HepG2 (cell line): ENCODE results near the gene SYMPK. TPM values are rescaled to one million over a fixed set of nuclear protein-coding genes. Genes with fewer than 3 reads are reported as not detected.

ENCODE experiments used
- DRAP1 ChIP-seq: IDR thresholded peaks from 2 replicates; pipeline ENCODE4 v1.6.1; 2016; ENCODE audit warnings: missing genetic modification reagents, missing compliant biosample characterization
- EZH2 ChIP-seq: conservative IDR thresholded peaks from 2 replicates; pipeline ENCODE4 v1.6.1; 2012; ENCODE audit warnings: mild to moderate bottlenecking, low read depth, low read length, moderate library complexity
- GTF3A ChIP-seq: sonication (generic); formaldehyde crosslinking; conservative IDR thresholded peaks from 2 replicates; pipeline ENCODE4 v1.4.0; 2020; ENCODE audit warnings: mild to moderate bottlenecking, missing genetic modification reagents
- HMGXB4 ChIP-seq, 2 experiments: sonication (generic) in 1 of 2; formaldehyde crosslinking in 1 of 2; IDR thresholded peaks; 2 replicates each; pipeline versions ENCODE4 v1.4.0 to v1.6.1; 2018 to 2020; ENCODE audit warnings: missing genetic modification reagents in 2 of 2, borderline replicate concordance in 1 of 2, low read depth in 1 of 2, mild to moderate bottlenecking in 1 of 2, missing biosample characterization in 1 of 2
- HNRNPUL1 ChIP-seq: fragments of 200-400 bp; formaldehyde crosslinking; IDR thresholded peaks from 2 replicates; pipeline ENCODE4 v1.6.1; 2017; ENCODE audit warnings: low read depth, mild to moderate bottlenecking, low read length, moderate library complexity
- KDM2A ChIP-seq: sonication (generic); formaldehyde crosslinking; IDR thresholded peaks from 2 replicates; pipeline ENCODE4 v1.4.0; 2020; ENCODE audit warnings: low read depth, missing genetic modification reagents, borderline replicate concordance
- LCORL ChIP-seq, 2 experiments: fragments of 450-650 bp in 1 of 2; sonication (generic) in 1 of 2; formaldehyde crosslinking in 1 of 2; IDR thresholded peaks; 2 replicates each; pipeline versions ENCODE4 v1.5.0 to v1.6.1; 2017 to 2020; ENCODE audit warnings: antibody characterized with exemption in 1 of 2, missing genetic modification reagents in 1 of 2
- MED8 ChIP-seq: sonication (generic); formaldehyde crosslinking; IDR thresholded peaks from 2 replicates; pipeline ENCODE4 v1.8.1; 2023; ENCODE audit warnings: mild to moderate bottlenecking, missing genetic modification reagents; ENCODE audit not compliant: insufficient replicate concordance
- POGK ChIP-seq: sonication (generic); formaldehyde crosslinking; conservative IDR thresholded peaks from 2 replicates; pipeline ENCODE4 v1.8.0; 2022; ENCODE audit warnings: mild to moderate bottlenecking, moderate library complexity, missing genetic modification reagents
- POLR2A ChIP-seq, 2 experiments: IDR thresholded peaks; 2 replicates each; pipeline ENCODE4 v1.6.1; 2011; ENCODE audit warnings: low read depth in 2 of 2, low read length in 2 of 2, mild to moderate bottlenecking in 1 of 2, moderate library complexity in 1 of 2; ENCODE audit not compliant: insufficient read depth in 1 of 2
- PPARG ChIP-seq: conservative IDR thresholded peaks from 2 replicates; pipeline ENCODE4 v1.6.1; 2016; ENCODE audit warnings: missing biosample characterization, missing genetic modification reagents
- TGIF2 ChIP-seq: IDR thresholded peaks from 2 replicates; pipeline ENCODE4 v1.6.1; 2016; ENCODE audit warnings: control low read depth, missing compliant biosample characterization
- ZNF333 ChIP-seq: sonication (generic); formaldehyde crosslinking; IDR thresholded peaks from 2 replicates; pipeline ENCODE4 v1.4.0; 2020; ENCODE audit warnings: mild to moderate bottlenecking, missing genetic modification reagents, borderline replicate concordance
- ZNF362 ChIP-seq: sonication (generic); formaldehyde crosslinking; IDR thresholded peaks from 2 replicates; pipeline ENCODE4 v1.4.0; 2020; ENCODE audit warnings: missing genetic modification reagents, mild to moderate bottlenecking, borderline replicate concordance
- ZNF644 ChIP-seq: IDR thresholded peaks from 2 replicates; pipeline ENCODE4 v1.6.1; 2016; ENCODE audit warnings: low read depth
- ZNF678 ChIP-seq: sonication (generic); formaldehyde crosslinking; IDR thresholded peaks from 2 replicates; pipeline ENCODE4 v1.4.0; 2020; ENCODE audit warnings: mild to moderate bottlenecking, missing genetic modification reagents
- polyA plus RNA-seq, 8 experiments: library from polyadenylated mRNA; depleted of rRNA in 3 of 8; stranded (reverse) in 7 of 8; unstranded in 1 of 8; fragments of >200 nt; fragmentation: Illumina TruSeq in 4 of 8; extraction: Trizol in 4 of 8; gene quantifications; 2 replicates each; pipeline versions ENCODE4 v1.2.1 to v1.2.3, GENCODE V29; 2011 to 2016; ENCODE audit warnings: low read depth in 4 of 8, missing spikeins in 1 of 8, mixed read lengths in 1 of 8; ENCODE audit not compliant: insufficient read depth in 1 of 8
- total RNA-seq, 5 experiments: library from RNA; depleted of rRNA; stranded (reverse); fragments of >200 nt; fragmentation: Illumina TruSeq; extraction: Trizol; gene quantifications; 2 replicates each; pipeline ENCODE4 v1.2.3, GENCODE V29; 2016; ENCODE audit warnings: low read depth in 1 of 5
- TF ChIP-seq, protein P1 (sequence below): sonication (generic); formaldehyde crosslinking; IDR thresholded peaks from 2 replicates; pipeline ENCODE4 v1.4.0; 2020; ENCODE audit warnings: mild to moderate bottlenecking, missing genetic modification reagents
- TF ChIP-seq, protein P2 (sequence below): sonication (generic); formaldehyde crosslinking; IDR thresholded peaks from 2 replicates; pipeline ENCODE4 v1.5.1; 2020; ENCODE audit warnings: missing genetic modification reagents, mild to moderate bottlenecking, borderline replicate concordance

SYMPK gene
- total and polyA plus RNA-seq, 2 of the 13 experiments (the other 11 are each of a cell fraction or from before 2014, with no cell fraction given): 21.9 to 55.7 TPM

DNA sequence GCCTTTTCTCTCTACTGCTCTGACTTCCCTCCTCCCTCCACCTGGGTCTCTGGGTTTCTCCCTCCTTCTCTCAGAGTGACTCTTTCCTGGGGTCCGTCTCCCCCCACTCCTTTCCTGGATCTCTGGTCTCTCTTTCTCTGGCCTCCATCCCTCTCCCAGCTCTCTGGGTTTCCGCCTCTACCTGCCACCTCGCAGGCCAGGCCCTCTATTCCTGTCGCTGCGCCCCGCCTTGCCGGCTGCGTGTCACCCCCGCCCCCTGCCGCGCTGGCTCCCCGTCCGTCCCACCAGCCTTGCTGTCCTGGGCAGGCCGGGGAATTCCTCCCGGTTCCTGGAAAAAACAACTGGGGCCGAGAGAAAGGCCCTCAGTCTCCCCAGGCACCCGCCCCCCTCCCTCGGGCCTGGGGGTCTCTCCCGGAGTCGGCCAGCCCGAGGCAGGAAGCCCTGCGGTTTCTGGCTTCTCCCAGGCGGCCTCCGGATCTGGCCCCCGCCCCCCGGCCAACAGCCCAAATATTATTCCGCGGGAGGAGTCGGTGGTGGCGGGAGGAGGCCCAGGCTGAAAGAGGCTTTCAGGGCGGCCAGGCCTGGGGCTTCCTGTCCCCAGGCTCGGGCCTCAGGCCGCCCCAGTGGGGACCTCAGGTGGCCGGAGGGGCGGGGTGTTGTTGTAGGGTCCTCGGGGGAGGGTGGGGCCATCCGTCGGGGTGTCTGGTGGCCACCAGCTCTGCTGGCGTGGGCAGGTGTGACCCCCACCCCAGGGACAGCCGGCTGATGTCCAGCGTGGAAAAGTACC is 13.7 kb upstream of the SYMPK start (continued):
- peak; percentile 61 for TF ChIP-seq MED8
- TF ChIP-seq TGIF2 (CRISPR knock-in tag): peak; percentile 51; the same call in 1 of the 2 replicates
- TF ChIP-seq ZNF678 (CRISPR knock-in tag): 0 out of 2 replicates have a peak, but pooled peaks have one; percentile 63
- TF ChIP-seq HNRNPUL1: 0 out of 2 replicates have a peak, but pooled peaks have one; percentile 46
- TF ChIP-seq, protein P1, sequence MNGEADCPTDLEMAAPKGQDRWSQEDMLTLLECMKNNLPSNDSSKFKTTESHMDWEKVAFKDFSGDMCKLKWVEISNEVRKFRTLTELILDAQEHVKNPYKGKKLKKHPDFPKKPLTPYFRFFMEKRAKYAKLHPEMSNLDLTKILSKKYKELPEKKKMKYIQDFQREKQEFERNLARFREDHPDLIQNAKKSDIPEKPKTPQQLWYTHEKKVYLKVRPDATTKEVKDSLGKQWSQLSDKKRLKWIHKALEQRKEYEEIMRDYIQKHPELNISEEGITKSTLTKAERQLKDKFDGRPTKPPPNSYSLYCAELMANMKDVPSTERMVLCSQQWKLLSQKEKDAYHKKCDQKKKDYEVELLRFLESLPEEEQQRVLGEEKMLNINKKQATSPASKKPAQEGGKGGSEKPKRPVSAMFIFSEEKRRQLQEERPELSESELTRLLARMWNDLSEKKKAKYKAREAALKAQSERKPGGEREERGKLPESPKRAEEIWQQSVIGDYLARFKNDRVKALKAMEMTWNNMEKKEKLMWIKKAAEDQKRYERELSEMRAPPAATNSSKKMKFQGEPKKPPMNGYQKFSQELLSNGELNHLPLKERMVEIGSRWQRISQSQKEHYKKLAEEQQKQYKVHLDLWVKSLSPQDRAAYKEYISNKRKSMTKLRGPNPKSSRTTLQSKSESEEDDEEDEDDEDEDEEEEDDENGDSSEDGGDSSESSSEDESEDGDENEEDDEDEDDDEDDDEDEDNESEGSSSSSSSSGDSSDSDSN (CRISPR knock-in tag): peak; percentile 87
- TF ChIP-seq, protein P2, sequence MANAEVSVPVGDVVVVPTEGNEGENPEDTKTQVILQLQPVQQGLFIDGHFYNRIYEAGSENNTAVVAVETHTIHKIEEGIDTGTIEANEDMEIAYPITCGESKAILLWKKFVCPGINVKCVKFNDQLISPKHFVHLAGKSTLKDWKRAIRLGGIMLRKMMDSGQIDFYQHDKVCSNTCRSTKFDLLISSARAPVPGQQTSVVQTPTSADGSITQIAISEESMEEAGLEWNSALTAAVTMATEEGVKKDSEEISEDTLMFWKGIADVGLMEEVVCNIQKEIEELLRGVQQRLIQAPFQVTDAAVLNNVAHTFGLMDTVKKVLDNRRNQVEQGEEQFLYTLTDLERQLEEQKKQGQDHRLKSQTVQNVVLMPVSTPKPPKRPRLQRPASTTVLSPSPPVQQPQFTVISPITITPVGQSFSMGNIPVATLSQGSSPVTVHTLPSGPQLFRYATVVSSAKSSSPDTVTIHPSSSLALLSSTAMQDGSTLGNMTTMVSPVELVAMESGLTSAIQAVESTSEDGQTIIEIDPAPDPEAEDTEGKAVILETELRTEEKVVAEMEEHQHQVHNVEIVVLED (CRISPR knock-in tag): peak; percentile 68
- no peak for TF ChIP-seq LCORL (IDR thresholded peaks at IDR 0.05)
- TF ChIP-seq LCORL (CRISPR knock-in tag; IDR thresholded peaks at IDR 0.05): peak; percentile 81; the same call in 1 of the 2 replicates
- peak; percentile 33; the same call in 1 of the 2 replicates for TF ChIP-seq ZNF362 (CRISPR knock-in tag)
- no peak for TF ChIP-seq ZNF333
- TF ChIP-seq GTF3A (CRISPR knock-in tag): no peak
- peak; percentile 16; the same call in 1 of the 2 replicates for TF ChIP-seq PPARG
- no peak for TF ChIP-seq EZH2
- TF ChIP-seq ZNF644 (CRISPR knock-in tag): no peak
- peak in 1 of 2 experiments; percentile 56; a peak in 2 of 4 replicates for TF ChIP-seq POLR2A (IDR thresholded peaks at IDR 0.05; ENCODE audit: insufficient read depth in 1 of 2, low read depth in 2 of 2, low read length in 2 of 2)
- no peak for TF ChIP-seq POGK (CRISPR knock-in tag)
- TF ChIP-seq KDM2A (CRISPR knock-in tag): peak; percentile 81
- TF ChIP-seq HMGXB4 (CRISPR knock-in tag; IDR thresholded peaks at IDR 0.05; ENCODE audit: borderline replicate concordance in 1 of 2, low read depth in 1 of 2): peak in 1 of 2 experiments; percentile 66; a peak in 2 of 4 replicates
- TF ChIP-seq DRAP1 (CRISPR knock-in tag): 0 out of 2 replicates have a peak, but pooled peaks have one; percentile 68
